CD4-positive, alpha-beta T cell treated with Interleukin-15 for 1 hour (primary cell): ENCODE measurements around the gene MBLAC1.

Experiments
- DNase-seq: peaks from one replicate; pipeline ENCODE4 v3.0.0-alpha.2; 2020

MBLAC1 gene

GRCh38 chr7:100154651-100155491 lies 28.1 kb downstream of the MBLAC1 start:
- no peak for DNase-seq

- no peak for DNase-seq
Observed at GRCh38 chr7:100155553-100156317, 29.0 kb downstream of the MBLAC1 start.

- DNase-seq: peak; percentile 32
Observed at GRCh38 chr7:100156331-100157068, 29.7 kb downstream of the MBLAC1 start.

- no peak for DNase-seq
Observed at GRCh38 chr7:100157069-100157333, 30.2 kb downstream of the MBLAC1 start.

- no peak for DNase-seq
Observed at GRCh38 chr7:100157334-100158228, 30.8 kb downstream of the MBLAC1 start.

- peak; percentile 87 for DNase-seq
Observed at GRCh38 chr7:100158229-100159098, 31.7 kb downstream of the MBLAC1 start, which contains the start of gene TRAPPC14. Gene TRAPPC14, minus strand, starts transcription at chr7:100158723. Its CDS starts 224 bp downstream, at chr7:100158499.

GRCh38 chr7:100159099-100159623 lies 32.4 kb downstream of the MBLAC1 start:
- no peak for DNase-seq

GRCh38 chr7:100160067-100160466 lies 33.3 kb downstream of the MBLAC1 start:
- no peak for DNase-seq

- no peak for DNase-seq
Observed at GRCh38 chr7:100163006-100163531, 36.3 kb downstream of the MBLAC1 start.

- DNase-seq: no peak
Observed at GRCh38 chr7:100163871-100164270, 37.1 kb downstream of the MBLAC1 start.

GRCh38 chr7:100166317-100166940 lies 39.7 kb downstream of the MBLAC1 start:
- no peak for DNase-seq

GRCh38 chr7:100166970-100167911 lies 40.5 kb downstream of the MBLAC1 start:
- DNase-seq: no peak

GRCh38 chr7:100167912-100168323 lies 41.2 kb downstream of the MBLAC1 start:
- no peak for DNase-seq

- no peak for DNase-seq
Observed at GRCh38 chr7:100169147-100169850, 42.5 kb downstream of the MBLAC1 start.

- no peak for DNase-seq
Observed at GRCh38 chr7:100170101-100170897, 43.5 kb downstream of the MBLAC1 start.

GRCh38 chr7:100171087-100171681 lies 44.4 kb downstream of the MBLAC1 start:
- no peak for DNase-seq

- DNase-seq: no peak
Observed at GRCh38 chr7:100171840-100172239, 45.1 kb downstream of the MBLAC1 start.
